Measurements from ENCODE around the gene CERS1. TPM values are rescaled to one million over a fixed set of nuclear protein-coding genes. Genes with fewer than 3 reads are reported as not detected.

CERS1 gene
- total RNA-seq, 3 donors from 2014 or later: 0.17 to 1.3 (median 0.39) TPM

- H3K9me3 ChIP-seq: no peaks in the 10 kb centered on the region
- intact Hi-C loops (cut with DNase I, micrococcal nuclease): no loop called here
- H3K4me1 ChIP-seq (ENCODE audit: low read depth): peaks cover 3% of the 10 kb centered on the region
- DNase-seq: no peak
- ATAC-seq: no peak
- no peak for TF ChIP-seq CTCF (IDR thresholded peaks at IDR 0.05)
- no peak overlapping the region for H3K4me3 ChIP-seq
- H3K36me3 ChIP-seq (ENCODE audit: low read depth): no peaks in the 10 kb centered on the region
Observed at GRCh38 chr19:18889949-18890745, 5.8 kb downstream of the CERS1 start.

GRCh38 chr19:18886972-18887371, 9.0 kb downstream of the CERS1 start:
- ATAC-seq (no peak), DNase-seq (no peak)
- no peak for TF ChIP-seq CTCF (IDR thresholded peaks at IDR 0.05)
- Histone ChIP-seq H3K4me3 (no peak overlapping the region), H3K4me1 (ENCODE audit: low read depth) (peaks cover 8% of the 10 kb centered on the region), H3K36me3 (ENCODE audit: low read depth) (no peaks in the 10 kb centered on the region), H3K9me3 (no peaks in the 10 kb centered on the region)
- intact Hi-C loops (cut with DNase I, micrococcal nuclease): no loop called here

- DNase-seq: peak in 2 of 3 donors; percentile 68 to 73
- peak; percentile 47 for ATAC-seq
- no peak for TF ChIP-seq CTCF (IDR thresholded peaks at IDR 0.05)
Observed at GRCh38 chr19:18883526-18884304, 12.2 kb downstream of the CERS1 start.

GRCh38 chr19:18881491-18881890, 14.5 kb downstream of the CERS1 start:
- H3K9me3 ChIP-seq: no peaks in the 10 kb centered on the region
- H3K4me3 ChIP-seq: no peak overlapping the region
- H3K4me1 ChIP-seq (ENCODE audit: low read depth): peaks cover 12% of the 10 kb centered on the region
- ATAC-seq (no peak), DNase-seq (no peak)
- no peaks in the 10 kb centered on the region for H3K36me3 ChIP-seq (ENCODE audit: low read depth)
- intact Hi-C loops (cut with DNase I, micrococcal nuclease): no loop called here
- TF ChIP-seq CTCF (IDR thresholded peaks at IDR 0.05): no peak

More at GRCh38 chr19:18883526-18884304, 12.2 kb downstream of the CERS1 start:
- no peak overlapping the region for H3K4me3 ChIP-seq
- no peaks in the 10 kb centered on the region for H3K36me3 ChIP-seq (ENCODE audit: low read depth)
- intact Hi-C loops (cut with DNase I, micrococcal nuclease): no loop called here
- H3K9me3 ChIP-seq: no peaks in the 10 kb centered on the region
- peaks cover 12% of the 10 kb centered on the region for H3K4me1 ChIP-seq (ENCODE audit: low read depth)

- H3K36me3 ChIP-seq (ENCODE audit: low read depth): no peaks in the 10 kb centered on the region
- no peaks in the 10 kb centered on the region for H3K9me3 ChIP-seq
- H3K4me1 ChIP-seq (ENCODE audit: low read depth): peaks cover 12% of the 10 kb centered on the region
- ATAC-seq (peak; percentile 91), DNase-seq (peak; percentile 87 to 89 (median 87))
- intact Hi-C loops (cut with DNase I, micrococcal nuclease): no loop called here
- no peak for TF ChIP-seq CTCF (IDR thresholded peaks at IDR 0.05)
- no peak overlapping the region for H3K4me3 ChIP-seq
Observed at GRCh38 chr19:18879579-18880373, 16.2 kb downstream of the CERS1 start.
